KMS-11 (cell line): Measurements from ENCODE around the gene CYP26C1.

Source experiments
- H2AFZ ChIP-seq: fragments of 200-600 bp; sonication (generic); 2 replicates; pipeline ENCODE4 v1.6.1; 2016; ENCODE audit warnings: antibody characterized with exemption, mixed run types, low read depth
- H3K27ac ChIP-seq: fragments of 200-600 bp; sonication (generic); 2 replicates; pipeline ENCODE4 v1.6.1; 2016; ENCODE audit warnings: mild to moderate bottlenecking, mixed run types
- H3K27me3 ChIP-seq: fragments of 200-600 bp; sonication (generic); 2 replicates; pipeline ENCODE4 v1.6.1; 2017; ENCODE audit warnings: mild to moderate bottlenecking, low read depth, mixed run types, moderate library complexity; ENCODE audit not compliant: insufficient read depth
- H3K36me3 ChIP-seq: fragments of 200-600 bp; sonication (generic); 2 replicates; pipeline ENCODE4 v1.6.1; 2017; ENCODE audit warnings: mild to moderate bottlenecking, mixed run types; ENCODE audit not compliant: insufficient read depth
- H3K4me1 ChIP-seq: fragments of 200-600 bp; sonication (generic); 2 replicates; pipeline ENCODE4 v1.6.1; 2016; ENCODE audit warnings: mild to moderate bottlenecking, low read depth, mixed run types; ENCODE audit not compliant: poor library complexity, severe bottlenecking
- H3K4me2 ChIP-seq: fragments of 200-600 bp; sonication (generic); 2 replicates; pipeline ENCODE4 v1.7.0; 2016; ENCODE audit warnings: mild to moderate bottlenecking, mixed run types
- H3K4me3 ChIP-seq: fragments of 200-600 bp; sonication (generic); IDR thresholded peaks from 2 replicates; pipeline ENCODE4 v1.6.1; 2017; ENCODE audit warnings: low read depth, low read length, mixed read lengths; ENCODE audit not compliant: insufficient read depth
- H3K79me2 ChIP-seq: fragments of 200-600 bp; sonication (generic); 2 replicates; pipeline ENCODE4 v1.6.1; 2016; ENCODE audit warnings: low read depth, mixed run types; ENCODE audit not compliant: insufficient read depth
- H3K9ac ChIP-seq: fragments of 200-600 bp; sonication (generic); 2 replicates; pipeline ENCODE4 v1.6.1; 2016; ENCODE audit warnings: mild to moderate bottlenecking, mixed run types
- H4K20me1 ChIP-seq: fragments of 200-600 bp; sonication (generic); 2 replicates; pipeline ENCODE4 v1.6.1; 2016; ENCODE audit warnings: mild to moderate bottlenecking, mixed run types; ENCODE audit not compliant: insufficient read depth
- TF ChIP-seq, protein P1 (sequence below): fragments of 200-600 bp; sonication (generic); conservative IDR thresholded peaks from 2 replicates; pipeline ENCODE4 v1.6.1; 2017; ENCODE audit warnings: low read depth, mild to moderate bottlenecking, antibody characterized with exemption, low read length, moderate library complexity, mixed read lengths

Gene CYP26C1, protein sequence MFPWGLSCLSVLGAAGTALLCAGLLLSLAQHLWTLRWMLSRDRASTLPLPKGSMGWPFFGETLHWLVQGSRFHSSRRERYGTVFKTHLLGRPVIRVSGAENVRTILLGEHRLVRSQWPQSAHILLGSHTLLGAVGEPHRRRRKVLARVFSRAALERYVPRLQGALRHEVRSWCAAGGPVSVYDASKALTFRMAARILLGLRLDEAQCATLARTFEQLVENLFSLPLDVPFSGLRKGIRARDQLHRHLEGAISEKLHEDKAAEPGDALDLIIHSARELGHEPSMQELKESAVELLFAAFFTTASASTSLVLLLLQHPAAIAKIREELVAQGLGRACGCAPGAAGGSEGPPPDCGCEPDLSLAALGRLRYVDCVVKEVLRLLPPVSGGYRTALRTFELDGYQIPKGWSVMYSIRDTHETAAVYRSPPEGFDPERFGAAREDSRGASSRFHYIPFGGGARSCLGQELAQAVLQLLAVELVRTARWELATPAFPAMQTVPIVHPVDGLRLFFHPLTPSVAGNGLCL

GRCh38 chr10:93059975-93060886 lies at the start of gene CYP26C1:
Gene CYP26C1 (plus strand): TSS chr10:93060798. CDS start chr10:93061264, 466 bp downstream.
- Histone ChIP-seq H2AFZ (no peak within 1 kb of the TSS), H3K27ac (no peak within 1 kb of the TSS), H3K36me3 (no peaks in the 10 kb centered on the region), H4K20me1 (no peaks in the 10 kb centered on the region), H3K4me1 (peaks cover 22% of the 10 kb centered on the region), H3K27me3 (no peaks in the 10 kb centered on the region), H3K4me3 (no peak within 1 kb of the TSS), H3K79me2 (no peaks in the 10 kb centered on the region), H3K4me2 (peak within 1 kb of the TSS; percentile 43; the same call in 1 of the 2 replicates), H3K9ac (no peak within 1 kb of the TSS)
- TF ChIP-seq, protein P1, sequence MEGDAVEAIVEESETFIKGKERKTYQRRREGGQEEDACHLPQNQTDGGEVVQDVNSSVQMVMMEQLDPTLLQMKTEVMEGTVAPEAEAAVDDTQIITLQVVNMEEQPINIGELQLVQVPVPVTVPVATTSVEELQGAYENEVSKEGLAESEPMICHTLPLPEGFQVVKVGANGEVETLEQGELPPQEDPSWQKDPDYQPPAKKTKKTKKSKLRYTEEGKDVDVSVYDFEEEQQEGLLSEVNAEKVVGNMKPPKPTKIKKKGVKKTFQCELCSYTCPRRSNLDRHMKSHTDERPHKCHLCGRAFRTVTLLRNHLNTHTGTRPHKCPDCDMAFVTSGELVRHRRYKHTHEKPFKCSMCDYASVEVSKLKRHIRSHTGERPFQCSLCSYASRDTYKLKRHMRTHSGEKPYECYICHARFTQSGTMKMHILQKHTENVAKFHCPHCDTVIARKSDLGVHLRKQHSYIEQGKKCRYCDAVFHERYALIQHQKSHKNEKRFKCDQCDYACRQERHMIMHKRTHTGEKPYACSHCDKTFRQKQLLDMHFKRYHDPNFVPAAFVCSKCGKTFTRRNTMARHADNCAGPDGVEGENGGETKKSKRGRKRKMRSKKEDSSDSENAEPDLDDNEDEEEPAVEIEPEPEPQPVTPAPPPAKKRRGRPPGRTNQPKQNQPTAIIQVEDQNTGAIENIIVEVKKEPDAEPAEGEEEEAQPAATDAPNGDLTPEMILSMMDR: no peak

DNA sequence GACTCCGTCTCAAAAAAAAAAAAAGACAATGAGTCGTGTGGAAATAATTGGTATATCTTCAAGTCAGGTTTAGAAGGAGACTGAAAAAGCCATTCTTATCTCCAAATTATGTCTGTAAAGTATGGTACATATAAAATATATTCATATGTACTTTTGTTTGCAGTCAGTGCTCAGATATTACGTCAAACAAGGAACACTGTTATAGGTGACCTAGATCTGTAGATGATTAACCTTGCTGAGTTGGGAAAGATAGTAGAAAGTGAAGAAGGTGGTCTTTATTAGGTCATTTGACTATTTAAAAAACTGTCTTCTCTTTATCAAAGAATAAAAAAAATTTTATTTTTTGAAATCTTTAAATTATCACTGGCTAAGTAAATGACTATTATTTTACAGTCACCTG lies 44.9 kb upstream of the CYP26C1 start:
- Histone ChIP-seq H3K4me1 (no peaks in the 10 kb centered on the region), H3K27ac (no peak overlapping the region), H3K4me2 (no peak overlapping the region), H3K9ac (no peak overlapping the region), H3K79me2 (no peaks in the 10 kb centered on the region), H2AFZ (no peak overlapping the region), H3K36me3 (no peaks in the 10 kb centered on the region), H3K4me3 (no peak overlapping the region), H4K20me1 (no peaks in the 10 kb centered on the region), H3K27me3 (no peaks in the 10 kb centered on the region)
- TF ChIP-seq, protein P1: no peak

DNA sequence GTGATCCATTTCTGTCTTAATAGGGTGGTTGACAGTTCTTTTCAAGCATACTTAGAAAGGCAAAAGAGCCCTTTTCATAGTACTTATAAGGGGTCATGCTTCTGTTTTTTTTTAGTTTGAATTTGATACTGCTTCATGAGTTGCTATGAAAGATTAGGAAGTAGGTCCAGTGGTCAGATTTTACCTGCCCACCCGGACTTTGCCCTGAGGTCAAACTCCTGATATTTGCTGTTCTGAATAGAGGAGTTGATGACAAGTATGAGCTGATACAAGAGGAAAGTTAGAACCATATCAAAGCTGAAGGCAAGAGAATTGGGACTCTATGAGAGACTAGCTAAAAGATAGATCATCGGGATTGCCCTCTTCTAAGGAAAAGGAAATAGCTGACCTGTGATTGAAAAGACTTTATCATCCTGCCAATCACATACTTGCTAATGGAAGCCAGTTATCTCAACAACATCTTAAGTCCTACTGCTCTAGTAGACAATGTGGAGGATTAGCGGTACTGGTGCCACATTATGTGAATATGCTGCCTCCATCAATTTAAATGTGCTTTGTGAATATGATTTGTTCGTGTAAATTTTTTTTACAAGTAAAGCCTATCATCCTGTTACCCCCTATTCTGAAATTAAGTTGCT lies 37.5 kb upstream of the CYP26C1 start:
- no peak overlapping the region for H3K9ac ChIP-seq
- no peaks in the 10 kb centered on the region for H3K36me3 ChIP-seq
- no peak overlapping the region for H2AFZ ChIP-seq
- H3K4me2 ChIP-seq: no peak overlapping the region
- no peaks in the 10 kb centered on the region for H4K20me1 ChIP-seq
- H3K27me3 ChIP-seq: no peaks in the 10 kb centered on the region
- TF ChIP-seq, protein P1: no peak
- H3K4me3 ChIP-seq: no peak overlapping the region
- no peaks in the 10 kb centered on the region for H3K79me2 ChIP-seq
- H3K4me1 ChIP-seq: peaks cover 7% of the 10 kb centered on the region
- H3K27ac ChIP-seq: no peak overlapping the region

DNA sequence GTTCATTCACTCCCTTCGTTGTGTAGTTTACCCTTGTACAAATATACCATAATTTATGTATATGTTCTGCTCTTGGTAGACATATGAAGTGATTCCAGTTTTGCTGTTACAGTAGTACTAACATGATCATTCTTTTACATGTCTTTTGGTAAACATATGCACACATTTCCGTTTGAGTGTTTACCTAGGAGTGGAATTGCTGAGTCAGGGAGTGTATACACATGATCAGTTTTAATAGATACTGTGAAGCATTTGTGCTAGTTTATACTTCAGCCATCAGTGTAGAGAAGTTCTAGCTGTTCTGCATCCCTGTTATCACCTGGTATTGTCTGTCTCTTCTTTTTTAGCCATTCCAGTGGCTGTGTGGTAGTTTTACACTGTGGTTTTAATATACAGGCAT lies 34.5 kb upstream of the CYP26C1 start:
- no peak overlapping the region for H3K4me2 ChIP-seq
- H3K27ac ChIP-seq: no peak overlapping the region
- no peaks in the 10 kb centered on the region for H3K79me2 ChIP-seq
- TF ChIP-seq, protein P1: no peak
- no peaks in the 10 kb centered on the region for H4K20me1 ChIP-seq
- H3K4me1 ChIP-seq: peaks cover 18% of the 10 kb centered on the region
- H2AFZ ChIP-seq: no peak overlapping the region
- no peak overlapping the region; the same call in 1 of the 2 replicates for H3K9ac ChIP-seq
- no peak overlapping the region for H3K4me3 ChIP-seq
- no peaks in the 10 kb centered on the region for H3K27me3 ChIP-seq
- H3K36me3 ChIP-seq: no peaks in the 10 kb centered on the region
